ENCODE results near the gene MAD1L1. TPM values are rescaled to one million over a fixed set of nuclear protein-coding genes. Genes with fewer than 3 reads are reported as not detected.

The MAD1L1 gene
- total and polyA plus RNA-seq, 4 donors = 12.8 to 20.7 (median 16.5) TPM

GRCh38 chr7:2016021-2016631 lies 216.6 kb downstream of the MAD1L1 start:
- Histone ChIP-seq H3K9ac (ENCODE audit: low read depth in 1 of 2, low read length in 2 of 2) (no peak overlapping the region), H3K36me3 (ENCODE audit: control insufficient read depth in 4 of 4, insufficient read depth in 3 of 4, low read depth in 1 of 4, low read length in 3 of 4) (no peaks in the 10 kb centered on the region), H3K9me3 (ENCODE audit: control insufficient read depth in 4 of 4, low read length in 3 of 4) (no peaks in the 10 kb centered on the region), H3K27ac (ENCODE audit: low read depth in 1 of 2, low read length in 2 of 2) (no peak overlapping the region), H3K27me3 (ENCODE audit: control insufficient read depth in 4 of 4, insufficient read depth in 4 of 4, low read length in 3 of 4) (no peaks in the 10 kb centered on the region), H3K4me3 (ENCODE audit: low read depth in 1 of 3, low read length in 3 of 3) (no peak overlapping the region), H3K4me1 (ENCODE audit: control insufficient read depth in 4 of 4, insufficient read depth in 4 of 4, low read length in 3 of 4) (no peaks in the 10 kb centered on the region)
- 99% methylated on average over 18 of the region's 18 CpGs for WGBS
- DNase-seq (ENCODE audit: low spot score) = no peak
- TF ChIP-seq ZBTB33 (IDR thresholded peaks at IDR 0.05) (no peak), ATF3 (IDR thresholded peaks at IDR 0.05) (no peak), HNF4A (conservative IDR thresholded peaks at IDR 0.05) (no peak), RXRA (IDR thresholded peaks at IDR 0.05) (no peak), GABPA (IDR thresholded peaks at IDR 0.05 in 1 of 2, conservative IDR thresholded peaks at IDR 0.05 in 1 of 2) (no peak), CTCF (IDR thresholded peaks at IDR 0.05; ENCODE audit: low read depth, low read length, missing input control) (no peak), TAF1 (conservative IDR thresholded peaks at IDR 0.05) (no peak), MAX (IDR thresholded peaks at IDR 0.05) (no peak), EGR1 (IDR thresholded peaks at IDR 0.05; ENCODE audit: low read depth in 2 of 2) (no peak), YY1 (IDR thresholded peaks at IDR 0.05) (no peak), FOXA2 (IDR thresholded peaks at IDR 0.05) (no peak), FOXA1 (IDR thresholded peaks at IDR 0.05) (no peak), RAD21 (IDR thresholded peaks at IDR 0.05) (no peak), HNF4G (IDR thresholded peaks at IDR 0.05) (no peak), REST (IDR thresholded peaks at IDR 0.05) (no peak), SP1 (IDR thresholded peaks at IDR 0.05) (no peak), NR2F2 (IDR thresholded peaks at IDR 0.05) (no peak)
